Non-pigmented ciliary epithelial cell (primary cell): ENCODE results near the gene OARD1.
"Not testable (repeated sequence)": the region's sequence is repeated elsewhere in the genome, so short reads cannot be mapped to it uniquely, and the experiment has no call there.

ENCODE experiments used
- DNase-seq: peaks from one replicate; pipeline ENCODE4 v3.0.0-alpha.2; 2010; ENCODE audit warnings: low read depth

The OARD1 gene

GRCh38 chr6:41071923-41072835 is at the start of gene OARD1:
Gene OARD1, minus strand, starts transcription at chr6:41072356. Its CDS starts 722 bp downstream, at chr6:41071634.
- no peak for DNase-seq

GRCh38 chr6:41120058-41120457 is 47.9 kb upstream of the OARD1 start:
- no peak for DNase-seq

DNA sequence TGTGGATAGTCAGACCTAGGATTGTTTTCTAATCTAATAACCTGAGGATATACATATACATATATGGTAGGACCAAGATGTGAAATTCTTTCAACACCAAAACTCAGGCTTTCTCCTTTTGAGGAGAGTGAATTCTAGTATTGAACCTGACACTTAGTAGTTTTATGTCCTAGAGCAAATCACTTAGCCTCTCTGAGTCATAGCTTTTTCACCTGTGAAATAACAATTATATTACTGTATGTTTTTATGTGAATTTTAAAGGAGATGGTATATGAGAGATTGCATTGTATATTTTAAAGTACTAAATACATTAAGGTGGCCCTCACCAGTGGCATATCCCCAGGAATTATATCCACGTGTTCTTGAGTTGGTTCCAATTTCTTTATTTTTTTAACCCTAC is 47.4 kb upstream of the OARD1 start:
- no peak for DNase-seq

DNA sequence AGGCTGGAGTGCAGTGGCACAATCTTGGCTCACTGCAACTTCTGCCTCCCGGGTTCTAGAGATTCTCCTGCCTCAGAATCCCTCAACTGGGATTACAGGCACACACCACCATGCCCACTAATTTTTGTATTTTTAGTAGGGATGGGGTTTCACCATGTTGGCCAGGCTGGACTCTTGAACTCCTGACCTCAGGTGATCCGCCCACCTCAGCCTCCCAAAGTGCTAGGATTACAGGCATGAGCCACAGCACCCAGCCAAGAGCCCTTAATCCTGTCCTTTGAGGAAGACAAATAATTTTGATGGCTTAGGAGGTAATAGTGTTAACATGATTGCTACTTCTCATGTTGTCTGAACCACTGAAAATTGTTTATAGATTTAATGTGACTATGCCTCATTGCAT is 42.9 kb upstream of the OARD1 start:
- not testable (repeated sequence) for DNase-seq

DNA sequence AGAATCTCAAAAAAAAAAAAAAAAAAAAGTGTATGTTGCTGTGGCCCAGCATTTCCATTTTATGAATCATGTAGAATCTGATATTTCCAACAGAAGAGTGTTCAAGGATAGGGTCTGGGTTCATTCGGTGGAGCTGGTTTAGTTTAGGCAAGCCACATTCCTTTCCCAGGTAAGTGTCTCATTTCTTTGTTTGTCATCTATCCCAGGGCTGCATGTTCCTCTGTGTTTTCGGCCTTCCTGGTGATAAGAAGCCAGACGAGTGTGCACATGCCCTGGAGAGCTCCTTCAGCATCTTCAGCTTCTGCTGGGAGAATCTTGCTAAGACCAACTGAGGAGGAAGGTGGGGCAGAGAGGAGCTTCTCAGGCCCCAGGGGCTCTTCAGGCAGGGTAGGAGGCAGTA is 38.9 kb upstream of the OARD1 start:
- DNase-seq: no peak

GRCh38 chr6:41103847-41104246 is 31.7 kb upstream of the OARD1 start:
- no peak for DNase-seq

DNA sequence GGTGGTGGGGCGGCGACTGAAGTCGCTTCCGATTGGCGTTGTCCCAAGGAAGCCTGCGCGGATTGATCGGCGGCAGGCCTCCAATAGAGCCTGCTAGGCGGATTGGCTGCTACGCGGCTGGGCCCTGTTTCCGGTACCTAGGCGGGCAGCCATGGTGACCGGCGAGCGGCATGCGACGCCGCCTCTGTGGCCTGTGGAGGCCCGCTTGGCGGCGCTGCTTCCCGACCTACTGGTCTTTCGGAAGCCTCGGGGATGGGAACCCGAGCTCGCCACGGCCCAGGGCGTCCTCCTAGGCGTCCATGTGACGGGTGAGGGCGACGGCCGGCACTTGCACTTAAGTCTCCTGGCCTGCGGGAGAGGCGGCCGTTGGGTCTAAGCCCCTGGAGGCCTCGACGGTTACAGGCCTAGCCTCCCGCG is 28.7 kb upstream of the OARD1 start:
- DNase-seq: no peak

GRCh38 chr6:41098366-41098765 is 26.2 kb upstream of the OARD1 start:
- DNase-seq: no peak

- DNase-seq: peak; percentile 79
Measured at GRCh38 chr6:41097467-41098090, 25.4 kb upstream of the OARD1 start.

DNA sequence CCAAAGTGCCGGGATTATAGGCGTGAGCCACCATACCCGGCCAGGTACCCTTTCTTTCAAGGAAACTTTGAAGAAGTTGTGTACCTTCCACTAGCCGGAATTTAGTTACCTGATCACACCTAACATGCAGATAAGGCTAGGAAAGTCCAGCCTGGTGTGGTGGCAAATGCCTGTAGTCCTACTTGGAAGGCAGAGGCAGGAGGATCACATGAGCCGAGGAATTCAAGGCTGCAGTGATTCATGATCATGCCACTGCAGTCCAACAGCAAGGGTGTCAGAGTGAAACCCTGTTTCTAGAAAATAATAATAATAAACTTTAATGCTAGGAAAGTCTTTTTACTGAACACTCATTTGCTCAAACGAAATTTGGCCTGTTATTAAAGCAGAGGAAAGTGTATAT is 21.6 kb upstream of the OARD1 start:
- DNase-seq: no peak

DNA sequence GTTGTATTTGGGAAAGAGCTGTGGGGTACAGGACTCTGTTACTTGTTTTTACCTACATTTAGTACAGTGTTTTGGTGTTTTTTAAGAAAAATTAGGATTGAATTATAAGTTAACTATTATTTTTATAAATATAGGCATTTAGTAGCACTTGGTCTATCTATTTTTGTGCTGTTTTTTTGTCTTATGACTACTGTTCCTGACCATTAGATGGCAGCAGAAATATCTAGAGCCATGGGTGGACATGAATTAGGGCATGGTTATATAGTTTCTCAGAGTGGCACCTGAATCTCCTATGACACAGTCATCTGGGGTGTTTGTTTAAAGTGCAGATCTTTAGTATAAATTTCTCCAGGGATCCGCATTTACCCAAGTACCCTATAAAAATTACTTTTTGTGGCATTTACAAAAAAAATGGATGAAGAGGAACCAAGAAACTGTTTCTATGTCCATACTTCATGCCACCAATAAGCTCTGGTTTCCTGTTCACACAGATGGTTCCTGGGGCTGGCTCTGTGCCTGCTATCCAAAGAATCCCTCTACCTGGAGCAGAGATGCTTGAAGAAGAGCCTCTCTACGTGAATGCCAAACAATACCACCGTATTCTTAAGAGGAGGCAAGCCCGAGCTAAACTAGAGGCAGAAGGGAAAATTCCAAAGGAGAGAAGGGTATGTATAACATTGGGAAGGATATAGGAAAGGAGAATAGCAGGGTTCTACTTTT is 20.4 kb upstream of the OARD1 start:
- no peak for DNase-seq

GRCh38 chr6:41090841-41091761 is 18.9 kb upstream of the OARD1 start:
- DNase-seq: no peak

GRCh38 chr6:41088451-41088850 is 16.3 kb upstream of the OARD1 start:
- DNase-seq: no peak

DNA sequence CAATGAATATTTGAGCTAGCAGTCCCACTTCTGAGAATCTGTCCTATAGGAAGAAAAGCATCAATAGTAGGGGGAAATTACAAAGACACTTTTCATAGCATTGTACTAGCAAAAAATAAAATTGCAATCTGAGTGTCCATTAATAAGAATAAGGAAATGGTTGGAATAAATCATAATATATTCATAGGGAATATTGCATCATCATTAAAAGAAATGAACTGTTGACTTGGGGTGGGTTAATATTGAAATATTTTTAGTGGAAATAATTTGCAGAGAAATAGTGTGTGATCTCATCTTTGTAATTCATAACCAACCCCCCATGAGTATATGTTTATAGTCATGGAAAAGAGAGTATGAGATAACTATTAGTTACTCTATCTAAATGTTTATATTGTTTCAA is 13.0 kb upstream of the OARD1 start:
- DNase-seq: no peak

GRCh38 chr6:41083072-41083471 is 10.9 kb upstream of the OARD1 start:
- no peak for DNase-seq

- DNase-seq: no peak
Measured at GRCh38 chr6:41080621-41081020, 8.5 kb upstream of the OARD1 start.

DNA sequence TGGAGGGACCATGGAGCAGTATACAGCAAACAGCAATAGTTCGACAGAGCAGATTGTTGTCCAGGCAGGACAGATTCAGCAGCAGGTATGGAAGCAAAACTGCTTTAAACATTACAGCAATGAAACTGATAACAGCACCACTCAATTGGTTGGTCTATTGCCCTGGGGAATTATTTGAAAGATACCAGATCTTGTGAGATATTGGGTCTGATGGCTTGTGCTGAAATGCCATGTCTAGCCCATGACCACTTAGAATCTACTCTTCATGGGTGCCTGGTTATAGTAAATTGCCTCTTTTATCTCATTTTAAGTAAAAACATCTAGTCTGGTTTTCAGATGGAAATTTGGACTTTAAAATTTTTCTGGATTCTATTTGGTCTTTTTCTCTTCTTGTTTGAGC is 6.9 kb upstream of the OARD1 start:
- DNase-seq: no peak

DNA sequence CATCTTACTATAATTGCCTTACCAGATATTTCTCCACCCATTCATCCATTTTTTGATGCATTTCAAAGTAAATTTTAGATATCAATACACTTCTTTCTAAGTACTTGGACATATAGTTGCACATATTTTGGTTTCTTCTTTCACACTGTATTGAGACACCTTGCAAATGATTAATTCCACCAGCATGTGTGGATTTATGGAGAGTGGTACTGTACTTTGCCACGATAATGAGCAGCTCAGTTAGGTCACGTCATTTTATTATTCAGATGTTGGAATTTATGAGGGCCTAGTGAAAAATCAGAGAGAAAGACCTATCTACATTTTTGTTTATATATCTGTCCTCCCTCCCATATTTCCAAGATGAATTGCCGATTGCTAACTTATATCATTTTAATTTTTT is 5.9 kb upstream of the OARD1 start:
- DNase-seq: no peak

GRCh38 chr6:41077536-41077935 is 5.4 kb upstream of the OARD1 start:
- DNase-seq: no peak

GRCh38 chr6:41075651-41076626 is 3.8 kb upstream of the OARD1 start:
- no peak for DNase-seq
